HG02763 (cell line): ENCODE results near the gene CEMIP.
"Not testable (repeated sequence)": the region's sequence is repeated elsewhere in the genome, so short reads cannot be mapped to it uniquely, and the experiment has no call there.

Experiments
- ATAC-seq: cut with Tn5 transposase; IDR thresholded peaks from one replicate; pipeline ENCODE4 v1.9.1; 2021; ENCODE audit warnings: mild to moderate bottlenecking, moderate library complexity; ENCODE audit not compliant: unreplicated experiment

Gene CEMIP

DNA sequence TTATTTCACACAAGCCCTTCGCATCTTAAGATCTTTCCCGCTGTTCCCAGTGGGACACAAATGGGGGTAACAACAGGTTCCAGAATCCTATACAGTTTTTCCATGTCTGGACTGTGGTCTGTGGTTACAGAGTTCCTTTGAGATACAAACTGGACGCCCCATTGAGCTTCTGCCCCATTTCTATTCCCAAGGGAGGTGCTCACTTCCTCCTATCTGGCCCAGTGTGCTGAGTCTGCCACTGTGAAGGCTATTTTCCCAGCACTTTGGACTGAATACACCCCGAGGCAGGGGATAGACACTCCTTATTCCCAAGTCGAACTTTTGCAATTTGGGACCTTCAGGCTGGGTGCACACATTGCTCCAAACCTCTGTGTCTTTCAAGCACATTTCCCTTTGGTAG lies 166.4 kb downstream of the CEMIP start:
- ATAC-seq: no peak

DNA sequence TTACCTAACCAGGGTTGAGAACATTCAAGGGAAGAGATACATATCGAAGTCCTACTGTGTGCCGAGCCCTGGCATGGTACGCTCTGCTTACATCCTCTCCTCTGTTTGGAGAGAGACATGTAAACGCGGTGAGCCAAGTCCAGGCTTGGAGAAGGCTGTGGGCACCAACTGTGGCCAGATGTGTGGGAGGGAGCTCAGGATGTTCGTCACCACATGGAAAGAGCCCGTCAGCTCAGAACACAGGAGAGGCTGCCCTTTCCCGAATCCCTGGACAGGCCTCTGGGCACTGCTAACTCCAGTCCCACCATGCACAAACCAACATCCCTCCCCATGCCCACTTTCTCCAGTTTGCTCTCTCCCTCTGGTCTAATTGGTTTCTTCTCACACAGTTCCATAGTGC lies 167.4 kb downstream of the CEMIP start:
- no peak for ATAC-seq

DNA sequence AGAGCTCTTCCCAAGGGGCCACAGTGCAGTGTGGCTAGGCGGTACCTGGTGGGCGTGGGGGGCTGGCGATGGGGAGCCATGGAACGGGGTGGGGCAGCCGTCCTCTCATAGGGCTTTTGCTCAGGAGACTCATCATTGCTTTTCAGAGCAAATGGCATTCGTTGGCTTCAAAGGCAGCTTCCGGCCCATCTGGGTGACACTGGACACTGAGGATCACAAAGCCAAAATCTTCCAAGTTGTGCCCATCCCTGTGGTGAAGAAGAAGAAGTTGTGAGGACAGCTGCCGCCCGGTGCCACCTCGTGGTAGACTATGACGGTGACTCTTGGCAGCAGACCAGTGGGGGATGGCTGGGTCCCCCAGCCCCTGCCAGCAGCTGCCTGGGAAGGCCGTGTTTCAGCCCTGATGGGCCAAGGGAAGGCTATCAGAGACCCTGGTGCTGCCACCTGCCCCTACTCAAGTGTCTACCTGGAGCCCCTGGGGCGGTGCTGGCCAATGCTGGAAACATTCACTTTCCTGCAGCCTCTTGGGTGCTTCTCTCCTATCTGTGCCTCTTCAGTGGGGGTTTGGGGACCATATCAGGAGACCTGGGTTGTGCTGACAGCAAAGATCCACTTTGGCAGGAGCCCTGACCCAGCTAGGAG lies 169.6 kb downstream of the CEMIP start:
- no peak for ATAC-seq

DNA sequence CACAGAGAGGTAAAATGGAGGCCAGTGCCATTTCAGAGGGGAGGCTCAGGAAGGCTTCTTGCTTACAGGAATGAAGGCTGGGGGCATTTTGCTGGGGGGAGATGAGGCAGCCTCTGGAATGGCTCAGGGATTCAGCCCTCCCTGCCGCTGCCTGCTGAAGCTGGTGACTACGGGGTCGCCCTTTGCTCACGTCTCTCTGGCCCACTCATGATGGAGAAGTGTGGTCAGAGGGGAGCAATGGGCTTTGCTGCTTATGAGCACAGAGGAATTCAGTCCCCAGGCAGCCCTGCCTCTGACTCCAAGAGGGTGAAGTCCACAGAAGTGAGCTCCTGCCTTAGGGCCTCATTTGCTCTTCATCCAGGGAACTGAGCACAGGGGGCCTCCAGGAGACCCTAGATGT lies 170.6 kb downstream of the CEMIP start:
- no peak for ATAC-seq

DNA sequence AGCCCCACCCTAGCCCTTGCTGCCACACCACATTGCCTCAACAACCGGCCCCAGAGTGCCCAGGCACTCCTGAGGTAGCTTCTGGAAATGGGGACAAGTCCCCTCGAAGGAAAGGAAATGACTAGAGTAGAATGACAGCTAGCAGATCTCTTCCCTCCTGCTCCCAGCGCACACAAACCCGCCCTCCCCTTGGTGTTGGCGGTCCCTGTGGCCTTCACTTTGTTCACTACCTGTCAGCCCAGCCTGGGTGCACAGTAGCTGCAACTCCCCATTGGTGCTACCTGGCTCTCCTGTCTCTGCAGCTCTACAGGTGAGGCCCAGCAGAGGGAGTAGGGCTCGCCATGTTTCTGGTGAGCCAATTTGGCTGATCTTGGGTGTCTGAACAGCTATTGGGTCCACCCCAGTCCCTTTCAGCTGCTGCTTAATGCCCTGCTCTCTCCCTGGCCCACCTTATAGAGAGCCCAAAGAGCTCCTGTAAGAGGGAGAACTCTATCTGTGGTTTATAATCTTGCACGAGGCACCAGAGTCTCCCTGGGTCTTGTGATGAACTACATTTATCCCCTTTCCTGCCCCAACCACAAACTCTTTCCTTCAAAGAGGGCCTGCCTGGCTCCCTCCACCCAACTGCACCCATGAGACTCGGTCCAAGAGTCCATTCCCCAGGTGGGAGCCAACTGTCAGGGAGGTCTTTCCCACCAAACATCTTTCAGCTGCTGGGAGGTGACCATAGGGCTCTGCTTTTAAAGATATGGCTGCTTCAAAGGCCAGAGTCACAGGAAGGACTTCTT lies 171.3 kb downstream of the CEMIP start:
- no peak for ATAC-seq

DNA sequence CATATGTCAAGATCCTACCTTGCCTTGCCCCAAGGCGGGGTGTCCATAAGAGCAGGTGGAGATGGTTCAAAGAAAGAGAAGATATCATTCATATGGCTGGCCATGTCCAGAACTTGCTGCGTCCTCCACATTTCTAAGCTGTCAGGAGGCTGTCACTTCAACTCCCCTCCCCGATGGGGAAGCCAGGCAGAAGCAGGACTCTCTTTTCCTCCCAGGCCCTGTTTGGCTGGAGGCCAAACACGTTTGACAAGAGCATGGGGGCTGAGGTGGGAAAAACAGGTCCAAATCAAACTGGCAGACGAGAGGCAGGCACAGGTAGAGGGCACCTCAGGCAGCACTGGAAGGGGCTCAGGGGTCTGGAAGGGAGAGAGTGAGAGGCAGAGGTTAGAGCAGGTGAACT lies 172.8 kb downstream of the CEMIP start:
- no peak for ATAC-seq

DNA sequence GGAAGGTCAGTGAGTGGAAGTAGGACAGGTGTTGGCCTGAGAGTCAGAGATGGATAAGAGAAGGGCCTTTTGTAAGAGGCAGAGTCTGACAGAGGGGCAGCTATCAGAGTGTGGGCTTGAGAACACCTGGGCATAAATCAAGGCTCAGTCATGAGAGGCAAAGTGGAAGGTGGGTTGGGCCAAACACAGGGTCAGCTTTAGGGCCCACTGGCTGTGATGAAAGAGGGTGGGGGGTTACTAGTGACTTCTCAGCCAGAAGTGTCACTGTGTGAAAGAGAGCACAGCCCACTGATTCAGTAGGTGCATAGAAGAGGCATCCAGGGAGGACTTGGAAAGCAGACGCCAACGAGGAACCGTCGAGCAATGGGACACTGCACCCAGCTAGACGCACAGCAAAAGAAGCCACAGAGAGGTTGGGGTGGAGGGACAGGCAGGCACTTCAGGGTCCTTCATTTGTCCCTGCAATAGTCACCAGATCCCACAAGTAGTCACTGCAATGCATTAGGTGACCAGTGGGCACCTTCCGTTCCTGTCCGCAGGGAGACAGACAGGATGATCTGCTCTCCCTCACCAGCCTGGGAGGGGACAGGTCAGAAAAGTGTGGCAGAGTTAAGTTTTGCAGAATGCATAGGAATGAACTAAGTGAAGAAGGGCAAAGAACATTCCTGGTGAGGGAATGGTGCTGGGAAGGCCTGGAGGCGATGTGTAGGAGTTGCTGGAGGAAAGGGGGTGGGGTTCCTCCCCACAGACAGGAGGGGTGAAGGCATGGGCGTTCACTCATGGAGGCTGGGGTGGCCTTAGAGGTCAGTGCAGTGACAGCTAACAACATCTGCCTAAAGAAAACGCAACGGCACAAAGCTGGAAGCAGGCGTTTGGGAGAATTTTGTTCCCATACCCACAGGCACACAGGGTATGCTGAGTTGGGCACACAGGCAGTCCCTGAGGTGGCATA lies 174.1 kb downstream of the CEMIP start:
- ATAC-seq: no peak

DNA sequence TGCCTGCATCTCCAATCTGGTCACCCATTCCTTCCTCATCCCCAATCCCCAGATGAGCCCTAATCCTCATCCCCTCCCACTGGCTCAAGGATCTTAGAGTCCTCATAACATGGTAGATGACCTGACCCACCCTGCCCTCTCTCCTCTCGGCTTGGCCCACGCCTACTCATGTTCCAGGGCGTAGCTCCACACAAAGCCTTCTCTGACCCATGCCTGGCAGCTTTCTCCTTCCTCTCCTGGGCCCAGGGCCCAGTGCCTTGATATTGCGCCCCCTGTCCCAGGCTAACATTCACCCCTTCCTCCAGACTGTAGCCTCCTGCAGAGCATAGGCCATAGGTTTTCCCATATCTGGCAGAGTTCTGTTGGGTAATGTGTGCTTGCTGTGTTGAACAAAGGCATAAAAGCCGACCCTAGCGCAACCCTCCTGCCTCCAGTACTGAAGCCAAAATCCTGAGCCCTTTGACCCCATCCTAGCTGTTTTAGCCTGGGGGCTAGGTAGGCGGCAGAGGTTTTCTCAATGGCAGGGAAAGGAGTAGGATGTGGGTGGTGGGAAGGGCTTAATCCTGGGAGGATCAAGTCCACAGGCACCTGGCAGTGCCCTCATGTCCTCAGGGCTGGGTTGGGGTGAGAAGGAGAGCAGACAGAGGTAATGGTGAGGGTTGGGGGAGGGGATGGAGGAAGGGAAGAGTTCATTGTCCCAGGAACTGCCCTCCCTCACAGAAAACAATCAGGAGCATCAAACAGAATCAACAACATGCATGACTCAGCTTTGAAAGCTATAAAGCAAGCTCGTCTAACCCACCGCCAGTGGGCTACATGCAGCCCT lies 175.0 kb downstream of the CEMIP start:
- no peak for ATAC-seq

DNA sequence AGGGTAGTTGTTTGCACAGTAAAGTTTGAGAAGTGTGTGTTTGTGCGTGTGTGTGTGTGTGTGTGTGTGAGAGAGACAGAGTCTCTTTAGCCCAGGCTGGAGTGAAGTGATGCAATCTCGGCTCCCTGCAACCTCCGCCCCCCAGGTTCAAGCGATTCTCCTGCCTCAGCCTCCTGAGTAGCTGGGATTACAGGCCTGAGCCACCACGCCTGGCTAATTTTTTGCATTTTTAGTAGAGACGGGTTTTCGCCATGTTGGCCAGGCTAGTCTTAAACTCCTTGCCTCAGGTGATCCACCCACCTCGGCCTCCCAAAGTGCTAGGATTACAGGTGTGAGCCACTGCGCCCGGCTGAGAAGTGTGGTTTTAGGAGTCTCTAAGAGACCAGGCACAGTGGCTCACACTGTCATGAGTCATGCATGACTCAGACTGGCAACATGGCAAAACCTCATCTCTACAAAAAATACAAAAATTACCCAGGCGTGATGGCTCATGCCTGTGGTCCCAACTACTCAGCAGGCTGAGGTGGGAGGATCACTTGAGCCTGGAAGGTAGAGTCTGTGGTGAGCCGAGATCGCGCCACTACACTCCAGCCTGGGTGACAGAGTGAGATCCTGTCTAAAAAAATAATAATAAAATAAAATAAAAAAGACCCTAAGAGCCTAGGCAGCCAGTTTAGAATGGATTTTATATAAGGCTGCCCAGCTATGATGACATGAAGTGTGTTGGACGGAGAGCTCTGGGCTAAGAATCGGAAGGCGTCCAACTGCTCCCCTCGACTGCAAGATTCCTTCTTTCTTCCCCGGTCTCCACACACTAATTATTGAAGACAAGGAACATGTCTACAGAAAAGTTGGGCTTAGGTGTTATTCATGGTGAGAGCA lies 176.6 kb downstream of the CEMIP start:
- ATAC-seq: not testable (repeated sequence)

DNA sequence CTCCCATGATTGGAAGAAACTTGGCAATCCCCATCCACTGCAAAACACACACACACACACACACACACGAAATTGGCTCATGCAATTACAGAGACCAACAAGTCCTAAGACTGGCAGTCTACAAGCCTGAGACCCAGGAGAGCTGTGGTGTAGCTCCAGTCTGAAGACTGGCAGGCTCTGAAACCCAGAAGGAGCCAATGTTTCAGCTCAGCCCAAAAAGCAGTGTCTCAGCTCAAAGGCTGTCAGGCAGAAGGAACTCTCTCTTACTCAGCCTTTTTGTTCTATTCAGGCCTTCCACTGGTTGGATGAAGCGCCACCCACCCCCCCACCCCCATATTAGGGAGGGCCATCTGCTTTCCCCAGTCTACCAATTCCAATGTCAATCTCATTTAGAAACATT lies 178.4 kb downstream of the CEMIP start:
- no peak for ATAC-seq

DNA sequence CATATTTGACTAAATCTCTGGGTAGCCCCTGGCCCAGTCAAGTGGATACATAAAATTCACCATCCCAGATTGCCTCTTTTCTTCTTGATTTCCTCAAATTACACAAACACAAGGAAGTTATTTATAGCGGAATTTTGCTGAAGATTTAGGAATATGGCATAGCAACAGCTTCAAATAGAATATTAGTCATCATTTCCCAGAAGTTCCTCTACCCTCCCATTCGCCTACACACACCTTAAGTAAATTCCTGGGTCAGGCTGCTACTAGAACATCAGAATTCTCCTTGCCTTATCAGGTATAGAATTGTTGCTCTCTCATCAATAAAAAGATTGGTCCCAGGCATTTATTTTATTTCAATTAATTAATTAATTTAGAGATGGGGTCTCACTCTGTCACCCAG lies 178.8 kb downstream of the CEMIP start:
- no peak for ATAC-seq

DNA sequence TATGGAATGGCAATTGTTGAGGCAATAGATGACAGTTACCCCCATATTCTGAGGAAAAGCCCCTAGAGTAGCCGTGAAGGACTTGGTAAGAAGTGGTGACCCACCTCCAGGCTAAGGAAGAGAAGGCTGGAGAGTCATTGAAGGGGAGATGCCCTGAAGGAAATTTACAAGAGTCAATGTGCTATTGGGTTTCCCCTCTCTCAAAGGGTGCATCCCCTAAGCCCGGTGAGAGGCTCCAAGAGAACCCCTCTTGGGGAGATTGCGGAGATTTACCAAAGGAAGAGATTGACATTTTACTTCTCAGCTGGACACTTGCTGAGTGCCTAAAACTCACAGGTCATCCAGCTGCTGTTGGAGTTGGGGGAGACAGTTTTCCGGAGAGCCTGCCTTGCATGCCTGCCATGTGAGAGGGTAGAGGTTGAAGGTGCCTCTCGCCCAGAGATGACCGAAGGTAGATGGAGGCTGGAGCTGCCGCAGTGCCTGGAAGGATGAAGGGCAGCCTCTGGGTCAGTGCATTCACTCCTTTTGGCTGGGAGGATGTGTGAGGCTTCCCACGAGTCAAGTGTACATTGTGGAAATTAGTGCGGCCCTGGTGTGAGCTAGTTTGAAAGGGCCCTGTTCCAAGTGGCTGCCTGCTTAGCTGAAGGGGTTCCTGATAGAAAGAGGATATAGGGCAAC lies 179.8 kb downstream of the CEMIP start:
- ATAC-seq: no peak

DNA sequence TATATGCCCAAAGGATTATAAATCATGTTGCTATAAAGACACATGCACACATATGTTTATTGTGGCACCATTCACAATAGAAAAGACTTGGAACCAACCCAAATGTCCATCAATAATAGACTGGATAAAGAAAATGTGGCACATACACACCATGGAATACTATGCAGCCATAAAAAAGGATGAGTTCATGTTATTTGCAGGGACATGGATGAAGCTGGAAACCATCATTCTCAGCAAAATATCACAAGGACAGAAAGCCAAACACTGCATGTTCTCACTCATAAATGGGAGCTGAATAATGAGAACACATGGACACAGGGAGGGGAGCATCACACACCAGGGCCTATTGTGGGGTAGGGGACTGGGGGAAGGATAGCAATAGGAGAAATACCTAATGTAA lies 186.3 kb downstream of the CEMIP start:
- not testable (repeated sequence) for ATAC-seq

DNA sequence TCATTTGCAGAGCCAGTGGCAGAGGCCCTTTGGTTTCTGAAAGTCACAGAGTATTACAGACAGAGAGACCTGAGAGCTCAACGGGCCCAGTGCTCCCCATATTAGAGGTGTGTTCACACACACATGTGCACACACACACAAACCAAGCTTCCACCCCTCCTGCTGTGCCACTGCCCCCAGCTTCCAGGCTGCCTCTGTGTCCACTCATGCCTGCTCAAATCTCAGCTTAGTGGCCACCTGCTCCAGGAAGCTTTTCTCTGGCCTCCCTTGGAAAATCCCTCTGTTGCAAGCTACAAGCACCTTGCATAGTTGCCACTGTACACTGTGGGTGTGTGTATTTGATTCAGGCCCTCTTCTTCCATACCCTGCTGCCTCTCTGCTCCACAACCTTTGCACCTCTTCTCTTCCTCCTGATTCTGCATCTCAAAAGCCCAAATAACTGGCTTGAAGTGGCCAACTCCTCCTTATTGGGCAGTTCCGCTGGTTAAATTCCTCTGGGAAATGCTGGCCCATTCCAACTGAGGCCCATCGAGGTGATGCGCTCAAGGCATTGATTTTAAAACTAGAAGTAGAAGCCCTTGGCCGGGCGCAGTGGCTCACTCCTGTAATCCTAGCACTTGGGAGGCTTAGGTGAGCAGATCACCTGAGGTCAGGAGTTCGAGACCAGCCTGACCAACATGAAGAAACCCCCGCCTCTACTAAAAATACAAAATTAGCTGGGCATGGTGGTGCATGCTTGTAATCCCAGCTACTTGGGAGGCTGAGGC lies 187.4 kb downstream of the CEMIP start:
- no peak for ATAC-seq

DNA sequence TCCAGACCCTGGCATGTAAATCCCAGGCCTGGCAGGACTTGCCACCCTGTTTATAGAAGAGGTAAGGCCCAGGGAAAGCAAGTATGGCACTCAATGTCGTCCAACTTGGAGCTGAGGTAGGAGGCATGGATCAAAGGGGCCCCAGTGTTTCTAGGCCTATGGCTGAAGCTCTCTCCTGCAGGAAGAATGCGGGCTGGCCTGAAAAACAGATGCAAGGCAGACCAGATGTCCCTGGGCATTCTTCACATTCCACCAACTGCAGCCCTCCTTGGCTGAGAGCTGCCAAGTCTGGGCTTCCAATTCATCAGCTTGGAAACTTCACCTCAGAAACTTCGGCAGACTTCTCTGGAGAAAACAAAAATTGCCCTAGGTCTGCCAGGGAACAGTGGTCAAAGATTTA lies 188.3 kb downstream of the CEMIP start:
- ATAC-seq: no peak

DNA sequence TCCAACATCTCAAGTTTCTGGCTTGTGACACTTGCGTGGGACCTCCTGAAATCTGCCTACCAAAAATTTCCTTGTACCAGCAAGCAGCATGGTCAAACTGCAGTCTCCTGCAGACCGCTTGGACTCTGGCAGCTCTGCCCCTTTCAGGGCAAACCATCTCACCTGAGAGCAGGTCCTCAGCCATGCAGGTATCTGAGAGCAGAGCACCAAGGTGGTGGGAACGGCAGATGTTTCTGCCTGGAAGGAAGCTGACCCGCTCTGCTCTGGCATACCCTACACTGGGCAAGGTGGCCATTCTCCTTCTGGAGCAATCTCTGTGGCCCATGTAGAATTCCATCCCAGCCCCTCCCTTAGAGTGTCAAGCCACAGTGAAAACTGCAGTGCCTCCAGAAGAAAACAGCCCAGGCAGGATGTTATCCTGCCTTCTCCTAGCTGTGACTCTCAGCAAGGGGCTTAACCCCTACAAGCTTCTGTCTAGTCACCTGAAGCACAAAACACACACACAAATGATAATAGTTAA lies 188.9 kb downstream of the CEMIP start:
- ATAC-seq: no peak

DNA sequence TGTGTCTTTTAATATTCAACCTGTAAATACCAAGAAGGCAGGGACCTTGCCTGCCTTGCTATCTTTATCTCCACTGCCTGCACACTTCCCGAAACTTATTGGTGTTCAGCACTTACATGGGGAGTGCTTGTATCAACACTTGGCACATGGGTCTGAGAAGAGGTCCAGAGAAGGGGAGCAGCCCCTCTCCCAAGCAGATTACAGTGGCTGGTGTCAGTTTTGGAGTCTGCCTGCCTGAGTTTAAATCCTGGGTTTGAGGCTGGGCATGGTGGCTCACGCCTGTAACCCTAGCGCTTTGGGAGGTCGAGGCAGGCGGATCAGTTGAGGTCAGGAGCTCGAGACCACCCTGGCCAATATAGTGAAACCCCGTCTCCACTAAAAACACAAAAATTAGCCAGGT lies 190.1 kb downstream of the CEMIP start:
- ATAC-seq: no peak

DNA sequence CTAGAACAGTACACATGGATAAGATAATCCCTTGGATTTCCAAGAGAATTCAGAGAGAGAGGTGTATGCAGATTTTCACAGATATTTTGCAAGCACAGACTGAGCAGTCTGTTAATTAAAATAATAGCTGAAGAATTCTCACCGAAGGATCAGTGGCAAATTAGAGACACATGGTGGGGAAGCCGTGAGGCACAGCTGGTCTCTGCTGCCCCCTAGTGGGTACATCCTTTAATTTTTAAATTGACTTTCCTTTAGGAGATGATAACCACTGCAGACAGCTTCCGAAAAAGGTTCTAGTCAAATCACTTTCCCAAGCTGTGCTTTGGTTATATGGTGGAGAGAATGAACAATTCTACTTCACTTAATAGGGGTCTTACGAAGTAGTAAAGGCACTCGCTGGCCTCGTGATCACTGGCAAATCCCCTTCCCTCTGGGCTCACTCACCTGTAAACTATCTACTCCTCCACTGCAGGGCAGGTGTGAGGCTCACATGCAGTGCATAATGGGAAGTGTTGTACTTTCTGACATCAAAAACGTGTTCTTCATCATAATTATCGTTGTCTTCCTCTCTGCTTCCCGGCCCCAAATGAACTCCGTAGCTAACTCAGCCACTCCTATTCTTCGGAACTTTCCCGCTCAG lies 191.0 kb downstream of the CEMIP start:
- ATAC-seq: no peak
